ENCODE measurements around the gene C1orf21. TPM values are rescaled to one million over a fixed set of nuclear protein-coding genes. Genes with fewer than 3 reads are reported as not detected.

C1orf21 gene
- total RNA-seq, 1 donor from 2014 or later, result 0.09 TPM

DNA sequence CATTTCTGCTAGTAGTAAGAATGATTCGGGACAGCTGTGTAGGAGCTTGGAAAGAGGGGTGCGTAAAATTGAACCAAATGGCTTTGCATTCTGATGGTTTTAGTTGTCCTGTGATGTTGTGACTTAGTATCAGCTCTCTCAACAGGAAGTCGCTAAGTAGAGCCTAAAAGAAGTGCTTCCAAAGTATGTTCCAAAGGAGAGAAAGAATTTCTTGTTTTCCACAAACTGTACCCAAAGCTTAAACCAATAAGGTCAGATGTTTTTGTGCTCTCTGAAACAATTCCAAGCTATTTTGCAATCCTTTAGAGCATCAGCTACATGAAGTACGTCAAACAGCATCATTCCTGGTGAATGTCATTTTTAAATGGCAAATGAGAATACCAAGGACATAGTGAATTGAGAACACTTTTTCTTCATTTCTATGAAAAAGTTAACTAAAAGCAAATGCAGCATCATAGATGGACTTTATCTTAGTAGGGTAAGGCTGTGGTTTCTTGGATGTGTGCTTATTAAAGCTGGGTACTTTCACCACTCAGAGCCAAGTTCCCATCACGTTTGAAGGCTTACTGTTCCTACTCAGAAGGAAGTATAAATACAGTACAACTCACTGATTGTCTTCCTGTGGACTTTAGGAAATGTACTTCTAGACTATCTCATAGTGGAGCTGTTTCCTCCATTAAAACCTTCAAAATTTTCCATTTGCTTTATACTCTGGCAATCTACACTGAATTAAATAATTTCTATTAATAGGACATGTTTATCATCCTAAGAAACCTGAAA lies 148.6 kb downstream of the C1orf21 start:
- intact Hi-C loops (cut with micrococcal nuclease), result no loop called here
- Mint-ChIP-seq H3K27me3 (no peaks in the 10 kb centered on the region), H3K9me3 (peaks cover 11% of the 10 kb centered on the region), H3K4me1 (peaks cover 11% of the 10 kb centered on the region), H3K36me3 (ENCODE audit: low read depth) (no peaks in the 10 kb centered on the region), H3K4me3 (no peak overlapping the region), H3K27ac (no peak overlapping the region)
- POLR2A ChIA-PET, result no interaction called here
- TF ChIP-seq CTCF (IDR thresholded peaks at IDR 0.05), result no peak
- no peak for DNase-seq
- ATAC-seq (ENCODE audit: low read depth), result no peak
- CTCF ChIA-PET, result no interaction called here

- Mint-ChIP-seq H3K9me3 (peaks cover 11% of the 10 kb centered on the region), H3K27ac (no peak overlapping the region), H3K4me1 (peaks cover 11% of the 10 kb centered on the region), H3K4me3 (no peak overlapping the region), H3K27me3 (no peaks in the 10 kb centered on the region), H3K36me3 (ENCODE audit: low read depth) (no peaks in the 10 kb centered on the region)
- CTCF ChIA-PET, result no interaction called here
- POLR2A ChIA-PET, result no interaction called here
- intact Hi-C loops (cut with micrococcal nuclease), result no loop called here
- no peak for DNase-seq
- ATAC-seq (ENCODE audit: low read depth), result no peak
- no peak for TF ChIP-seq CTCF (IDR thresholded peaks at IDR 0.05)
Observed at GRCh38 chr1:184536246-184536985, 149.6 kb downstream of the C1orf21 start.

GRCh38 chr1:184539580-184539979 lies 152.8 kb downstream of the C1orf21 start:
- H3K36me3 Mint-ChIP-seq (ENCODE audit: low read depth), result no peaks in the 10 kb centered on the region
- ATAC-seq (ENCODE audit: low read depth) (no peak), DNase-seq (no peak)
- H3K4me3 Mint-ChIP-seq, result no peak overlapping the region
- CTCF ChIA-PET, result no interaction called here
- POLR2A ChIA-PET, result no interaction called here
- no peaks in the 10 kb centered on the region for H3K27me3 Mint-ChIP-seq
- no peak overlapping the region for H3K27ac Mint-ChIP-seq
- intact Hi-C loops (cut with micrococcal nuclease), result no loop called here
- no peaks in the 10 kb centered on the region for H3K4me1 Mint-ChIP-seq
- H3K9me3 Mint-ChIP-seq, result peaks cover 11% of the 10 kb centered on the region
- TF ChIP-seq CTCF (IDR thresholded peaks at IDR 0.05), result no peak

- H3K36me3 Mint-ChIP-seq (ENCODE audit: low read depth), result no peaks in the 10 kb centered on the region
- H3K27me3 Mint-ChIP-seq, result no peaks in the 10 kb centered on the region
- ChIA-PET CTCF (no interaction called here), POLR2A (no interaction called here)
- no peak overlapping the region for H3K4me3 Mint-ChIP-seq
- no peak overlapping the region for H3K27ac Mint-ChIP-seq
- intact Hi-C loops (cut with micrococcal nuclease), result no loop called here
- H3K9me3 Mint-ChIP-seq, result peaks cover 3% of the 10 kb centered on the region
- H3K4me1 Mint-ChIP-seq, result no peaks in the 10 kb centered on the region
- ATAC-seq (ENCODE audit: low read depth) (no peak), DNase-seq (no peak)
- TF ChIP-seq CTCF (IDR thresholded peaks at IDR 0.05), result no peak
Observed at GRCh38 chr1:184541537-184542152, 154.8 kb downstream of the C1orf21 start.

GRCh38 chr1:184542291-184542690 lies 155.5 kb downstream of the C1orf21 start:
- Mint-ChIP-seq H3K27ac (no peak overlapping the region), H3K4me3 (no peak overlapping the region), H3K27me3 (no peaks in the 10 kb centered on the region), H3K9me3 (peaks cover 3% of the 10 kb centered on the region), H3K4me1 (no peaks in the 10 kb centered on the region), H3K36me3 (ENCODE audit: low read depth) (no peaks in the 10 kb centered on the region)
- intact Hi-C loops (cut with micrococcal nuclease), result no loop called here
- TF ChIP-seq CTCF (IDR thresholded peaks at IDR 0.05), result no peak
- ChIA-PET CTCF (no interaction called here), POLR2A (no interaction called here)
- DNase-seq (no peak), ATAC-seq (ENCODE audit: low read depth) (no peak)
